B cell (primary cell): Measurements from ENCODE around the gene LYPD5.

Experiments used
- CTCF ChIP-seq: fragments of 200-600 bp; IDR thresholded peaks from one replicate; pipeline ENCODE4 v1.8.0; 2022; ENCODE audit warnings: antibody characterized with exemption, mild to moderate bottlenecking
- EZH2 ChIP-seq: IDR thresholded peaks from 2 replicates; pipeline ENCODE4 v1.6.1; 2012; ENCODE audit warnings: borderline replicate concordance, low read depth, mild to moderate bottlenecking, moderate library complexity, low read length; ENCODE audit not compliant: insufficient read depth, poor library complexity, severe bottlenecking

GRCh38 chr19:43781630-43782310 is 20.5 kb downstream of the LYPD5 start:
- no peak for TF ChIP-seq CTCF
- no peak for TF ChIP-seq EZH2
